ENCODE results near the gene ZNF860. TPM values are rescaled to one million over a fixed set of nuclear protein-coding genes. Genes with fewer than 3 reads are reported as not detected.

Gene ZNF860
- polyA plus RNA-seq, 1 of the 3 experiments (the other 2 are of a cell fraction) = not detected

GRCh38 chr3:31967592-31967991, 14.0 kb upstream of the ZNF860 start:
- no peak overlapping the region for H2AFZ ChIP-seq (ENCODE audit: low read depth)
- POLR2A ChIA-PET = no interaction called here

DNA sequence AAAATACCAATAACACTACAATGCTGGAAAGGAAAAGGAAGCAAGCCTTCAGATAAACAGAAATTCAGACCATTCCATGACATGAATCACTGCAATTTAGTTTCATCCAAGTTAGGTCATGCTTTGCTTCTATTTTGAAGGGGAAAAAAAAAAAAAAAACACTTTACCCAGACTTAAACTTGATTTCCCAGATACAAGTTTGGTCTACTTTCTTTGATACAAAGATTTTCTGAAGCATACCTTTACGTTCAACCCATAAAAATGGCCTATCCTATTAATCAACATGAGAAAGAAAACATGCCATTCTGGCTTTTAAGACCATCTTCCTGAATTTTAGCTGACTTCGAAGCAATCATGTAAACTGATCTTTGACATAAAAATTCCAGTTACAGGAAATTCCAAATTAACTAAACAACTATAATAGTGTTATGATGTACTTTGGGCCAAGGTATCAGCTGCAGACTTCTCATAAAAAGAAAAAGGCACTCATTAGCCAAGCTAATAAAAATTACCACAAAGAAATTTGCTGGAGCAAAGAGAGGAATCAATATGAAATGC, 13.1 kb upstream of the ZNF860 start:
- no peak overlapping the region for H2AFZ ChIP-seq (ENCODE audit: low read depth)
- CTCF ChIA-PET = no interaction called here

More at GRCh38 chr3:31967592-31967991, 14.0 kb upstream of the ZNF860 start:
- no peaks in the 10 kb centered on the region for H4K20me1 ChIP-seq (ENCODE audit: insufficient read depth)
- TF ChIP-seq YY1 (IDR thresholded peaks at IDR 0.05; ENCODE audit: low read depth) (no peak), FOSL2 (IDR thresholded peaks at IDR 0.05; ENCODE audit: borderline replicate concordance, low read depth) (no peak), EZH2phosphoT487 (IDR thresholded peaks at IDR 0.05; ENCODE audit: borderline replicate concordance, low read depth) (no peak), NRF1 (IDR thresholded peaks at IDR 0.05; ENCODE audit: low read depth, low read length) (no peak)
- H3K4me2 ChIP-seq = no peak overlapping the region
- WGBS (ENCODE audit: low lambda C conversion rate) = 62% methylated on average over 2 of the region's 2 CpGs
- DNase-seq = no peak
- H3K27ac ChIP-seq (ENCODE audit: low read depth in 2 of 2, low read length in 1 of 2) = no peak overlapping the region
- no peaks in the 10 kb centered on the region for H3K9me3 ChIP-seq
- H3K4me1 ChIP-seq (ENCODE audit: control insufficient read depth in 1 of 2, insufficient read depth in 2 of 2, low read depth in 1 of 2, low read length in 1 of 2) = no peaks in the 10 kb centered on the region
- H3K9ac ChIP-seq = no peak overlapping the region
- no peaks in the 10 kb centered on the region for H3F3A ChIP-seq (replicated peaks; ENCODE audit: insufficient read depth)
- H3K4me3 ChIP-seq (ENCODE audit: low read depth in 2 of 2, low read length in 1 of 2) = no peak overlapping the region
- H3K36me3 ChIP-seq (replicated peaks in 1 of 2; ENCODE audit: control insufficient read depth in 1 of 2, insufficient read depth in 2 of 2, low read length in 1 of 2) = no peaks in the 10 kb centered on the region
- CTCF ChIA-PET = interaction anchor here (0.6 to 1.1 kb wide), 2 partner anchors 8 to 16 kb away, joined by 3 read pairs; no protein-coding TSS in a partner anchor
- H3K79me2 ChIP-seq (ENCODE audit: insufficient read depth) = no peaks in the 10 kb centered on the region
- no peaks in the 10 kb centered on the region for H3K27me3 ChIP-seq (ENCODE audit: insufficient read depth)
- H3K9me2 ChIP-seq = no peaks in the 10 kb centered on the region

GRCh38 chr3:31968927-31969418, 12.6 kb upstream of the ZNF860 start:
- TF ChIP-seq CHD2 (IDR thresholded peaks at IDR 0.05; ENCODE audit: low read length, partially characterized antibody) (no peak), MEF2A (IDR thresholded peaks at IDR 0.05; ENCODE audit: borderline replicate concordance, low read depth) (no peak), TAF1 (IDR thresholded peaks at IDR 0.05; ENCODE audit: borderline replicate concordance, low read depth, low read length) (no peak), TCF12 (IDR thresholded peaks at IDR 0.05) (no peak), FOXM1 (IDR thresholded peaks at IDR 0.05; ENCODE audit: low read depth) (no peak), POLR2AphosphoS5 (IDR thresholded peaks at IDR 0.05; ENCODE audit: low read depth, low read length) (no peak)
- TF ChIP-seq, protein P1, sequence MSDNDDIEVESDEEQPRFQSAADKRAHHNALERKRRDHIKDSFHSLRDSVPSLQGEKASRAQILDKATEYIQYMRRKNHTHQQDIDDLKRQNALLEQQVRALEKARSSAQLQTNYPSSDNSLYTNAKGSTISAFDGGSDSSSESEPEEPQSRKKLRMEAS (IDR thresholded peaks at IDR 0.05; ENCODE audit: low read depth) = no peak
- TF ChIP-seq, protein P2, sequence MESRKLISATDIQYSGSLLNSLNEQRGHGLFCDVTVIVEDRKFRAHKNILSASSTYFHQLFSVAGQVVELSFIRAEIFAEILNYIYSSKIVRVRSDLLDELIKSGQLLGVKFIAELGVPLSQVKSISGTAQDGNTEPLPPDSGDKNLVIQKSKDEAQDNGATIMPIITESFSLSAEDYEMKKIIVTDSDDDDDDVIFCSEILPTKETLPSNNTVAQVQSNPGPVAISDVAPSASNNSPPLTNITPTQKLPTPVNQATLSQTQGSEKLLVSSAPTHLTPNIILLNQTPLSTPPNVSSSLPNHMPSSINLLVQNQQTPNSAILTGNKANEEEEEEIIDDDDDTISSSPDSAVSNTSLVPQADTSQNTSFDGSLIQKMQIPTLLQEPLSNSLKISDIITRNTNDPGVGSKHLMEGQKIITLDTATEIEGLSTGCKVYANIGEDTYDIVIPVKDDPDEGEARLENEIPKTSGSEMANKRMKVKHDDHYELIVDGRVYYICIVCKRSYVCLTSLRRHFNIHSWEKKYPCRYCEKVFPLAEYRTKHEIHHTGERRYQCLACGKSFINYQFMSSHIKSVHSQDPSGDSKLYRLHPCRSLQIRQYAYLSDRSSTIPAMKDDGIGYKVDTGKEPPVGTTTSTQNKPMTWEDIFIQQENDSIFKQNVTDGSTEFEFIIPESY (IDR thresholded peaks at IDR 0.05; ENCODE audit: borderline replicate concordance, low read depth) = no peak
- TF ChIP-seq, protein P3, sequence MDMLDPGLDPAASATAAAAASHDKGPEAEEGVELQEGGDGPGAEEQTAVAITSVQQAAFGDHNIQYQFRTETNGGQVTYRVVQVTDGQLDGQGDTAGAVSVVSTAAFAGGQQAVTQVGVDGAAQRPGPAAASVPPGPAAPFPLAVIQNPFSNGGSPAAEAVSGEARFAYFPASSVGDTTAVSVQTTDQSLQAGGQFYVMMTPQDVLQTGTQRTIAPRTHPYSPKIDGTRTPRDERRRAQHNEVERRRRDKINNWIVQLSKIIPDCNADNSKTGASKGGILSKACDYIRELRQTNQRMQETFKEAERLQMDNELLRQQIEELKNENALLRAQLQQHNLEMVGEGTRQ (IDR thresholded peaks at IDR 0.05; ENCODE audit: borderline replicate concordance, low read depth, low read length) = no peak
- no peaks in the 10 kb centered on the region for H4K20me1 ChIP-seq (ENCODE audit: insufficient read depth)
- no peaks in the 10 kb centered on the region for H3F3A ChIP-seq (replicated peaks; ENCODE audit: insufficient read depth)
- no peak overlapping the region for H2AFZ ChIP-seq (ENCODE audit: low read depth)
- H3K36me3 ChIP-seq (replicated peaks in 1 of 2; ENCODE audit: control insufficient read depth in 1 of 2, insufficient read depth in 2 of 2, low read length in 1 of 2) = no peaks in the 10 kb centered on the region
- H3K9me3 ChIP-seq = no peaks in the 10 kb centered on the region
- no peak overlapping the region for H3K27ac ChIP-seq (ENCODE audit: low read depth in 2 of 2, low read length in 1 of 2)
- H3K79me2 ChIP-seq (ENCODE audit: insufficient read depth) = no peaks in the 10 kb centered on the region
- H3K9ac ChIP-seq = no peak overlapping the region
- 50% methylated on average over 4 of the region's 6 CpGs for WGBS (ENCODE audit: low lambda C conversion rate)
- no peak overlapping the region for H3K4me2 ChIP-seq
- H3K4me3 ChIP-seq (ENCODE audit: low read depth in 2 of 2, low read length in 1 of 2) = no peak overlapping the region
- no peak for DNase-seq
- POLR2A ChIA-PET = no interaction called here
- H3K9me2 ChIP-seq = no peaks in the 10 kb centered on the region
- H3K27me3 ChIP-seq (ENCODE audit: insufficient read depth) = no peaks in the 10 kb centered on the region
- H3K4me1 ChIP-seq (ENCODE audit: control insufficient read depth in 1 of 2, insufficient read depth in 2 of 2, low read depth in 1 of 2, low read length in 1 of 2) = no peaks in the 10 kb centered on the region
- CTCF ChIA-PET = no interaction called here

More for the DNA sequence above, 13.1 kb upstream of the ZNF860 start:
- Histone ChIP-seq H4K20me1 (ENCODE audit: insufficient read depth) (no peaks in the 10 kb centered on the region), H3K79me2 (ENCODE audit: insufficient read depth) (no peaks in the 10 kb centered on the region), H3K9me2 (no peaks in the 10 kb centered on the region), H3K27ac (ENCODE audit: low read depth in 2 of 2, low read length in 1 of 2) (no peak overlapping the region), H3K9ac (no peak overlapping the region), H3K4me1 (ENCODE audit: control insufficient read depth in 1 of 2, insufficient read depth in 2 of 2, low read depth in 1 of 2, low read length in 1 of 2) (no peaks in the 10 kb centered on the region), H3K4me2 (no peak overlapping the region), H3K36me3 (replicated peaks in 1 of 2; ENCODE audit: control insufficient read depth in 1 of 2, insufficient read depth in 2 of 2, low read length in 1 of 2) (no peaks in the 10 kb centered on the region), H3F3A (replicated peaks; ENCODE audit: insufficient read depth) (no peaks in the 10 kb centered on the region), H3K9me3 (no peaks in the 10 kb centered on the region), H3K27me3 (ENCODE audit: insufficient read depth) (no peaks in the 10 kb centered on the region), H3K4me3 (ENCODE audit: low read depth in 2 of 2, low read length in 1 of 2) (no peak overlapping the region)
- DNase-seq = no peak
- POLR2A ChIA-PET = no interaction called here
- 14% methylated on average over 2 of the region's 2 CpGs for WGBS (ENCODE audit: low lambda C conversion rate)
- TF ChIP-seq FOXJ3 (CRISPR knock-in tag; IDR thresholded peaks at IDR 0.05) = no peak
- TF ChIP-seq EP300 (IDR thresholded peaks at IDR 0.05; ENCODE audit: borderline replicate concordance in 1 of 2, low read depth in 1 of 2, low read length in 1 of 2) = no peak
- TF ChIP-seq, protein P3 (IDR thresholded peaks at IDR 0.05; ENCODE audit: borderline replicate concordance, low read depth, low read length) = no peak
- TF ChIP-seq RCOR1 (IDR thresholded peaks at IDR 0.05; ENCODE audit: low read length) = no peak
